Activated CD4-positive, alpha-beta T cell treated with anti-CD3 and anti-CD28 coated beads, Interleukin-2, amount 10 ng/mL, durations not matched to agents 7 days and 5 days (primary cell): ENCODE measurements around the gene EMSY. TPM values are rescaled to one million over a fixed set of nuclear protein-coding genes. Genes with fewer than 3 reads are reported as not detected.

Source experiments
- CTCF ChIA-PET: fragments of 350-600 bp; sonication (Branson Sonifier 250); formaldehyde crosslinking; loops from one replicate; lab custom pipeline; 2021; ENCODE audit warnings: antibody characterized with exemption; lab: Charles Lee
- POLR2A ChIA-PET: fragments of 350-600 bp; sonication (Branson Sonifier 250); formaldehyde crosslinking; loops from one replicate; lab custom pipeline; 2021; ENCODE audit warnings: antibody characterized with exemption; lab: Charles Lee
- DNase-seq: peaks from one replicate; pipeline ENCODE4 v3.0.0-alpha.2; 2020
- H3K27ac Mint-ChIP-seq: one replicate; pipeline ENCODE4 v1.8.0; 2021; ENCODE audit warnings: mild to moderate bottlenecking, moderate library complexity, mixed read lengths
- H3K27me3 Mint-ChIP-seq: one replicate; pipeline ENCODE4 v1.8.0; 2021; ENCODE audit warnings: mixed read lengths
- H3K36me3 Mint-ChIP-seq: one replicate; pipeline ENCODE4 v1.8.0; 2021; ENCODE audit warnings: low read depth, mixed read lengths
- H3K4me1 Mint-ChIP-seq: one replicate; pipeline ENCODE4 v1.8.0; 2021; ENCODE audit warnings: mixed read lengths
- H3K4me3 Mint-ChIP-seq: one replicate; pipeline ENCODE4 v1.8.0; 2021; ENCODE audit warnings: mild to moderate bottlenecking, moderate library complexity, mixed read lengths
- H3K9me3 Mint-ChIP-seq: one replicate; pipeline ENCODE4 v1.8.0; 2021; ENCODE audit warnings: mixed read lengths
- total RNA-seq, 2 experiments: library from RNA; stranded (reverse); gene quantifications; one replicate each; pipeline ENCODE4 v1.2.3, GENCODE V29; 2021

EMSY gene
- total RNA-seq, 2 experiments from 2014 or later: 28.7 to 31.8 TPM

DNA sequence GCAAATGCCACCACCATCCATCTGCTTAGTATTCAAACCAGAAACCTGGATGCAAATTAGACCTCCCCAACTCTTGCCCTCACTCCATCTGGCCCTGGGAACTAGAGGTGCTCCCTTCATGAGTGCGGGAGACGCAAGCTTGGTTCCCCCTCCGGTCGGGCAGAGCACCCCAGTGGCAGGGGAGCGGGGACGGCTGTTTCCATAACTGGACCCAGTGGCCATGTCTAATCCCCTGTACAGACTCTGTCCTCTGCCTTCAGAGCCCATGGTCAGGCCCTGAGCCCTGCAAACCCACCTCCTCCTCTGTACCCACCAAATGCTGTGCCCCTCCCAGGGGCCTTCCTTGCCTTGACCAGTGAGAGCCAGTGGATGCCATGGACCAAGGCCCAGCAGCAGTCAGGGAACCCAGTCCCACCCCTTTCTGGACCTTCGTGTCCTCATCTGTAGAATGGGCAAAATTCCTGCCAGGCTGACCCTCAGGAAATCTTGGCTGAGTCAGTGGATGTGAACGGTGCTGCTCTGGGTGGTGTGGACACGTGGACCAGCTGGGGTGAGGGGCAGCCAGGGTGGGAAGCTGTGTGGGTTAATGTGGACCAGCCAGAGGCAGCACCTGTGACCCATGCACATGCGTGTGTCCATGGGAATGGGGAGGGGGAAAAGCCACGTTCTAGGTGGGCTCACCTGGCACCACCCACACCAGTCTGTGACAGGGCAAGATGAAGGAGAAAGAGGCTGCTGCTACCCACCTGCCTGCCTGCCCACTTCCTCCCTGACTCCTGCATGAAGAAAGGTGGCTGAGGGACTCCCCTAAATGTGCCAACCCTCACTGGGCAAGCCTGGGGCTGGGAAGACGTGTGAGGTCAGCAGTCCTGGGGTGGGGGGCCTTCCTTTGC, 153.0 kb downstream of the EMSY start:
- no peaks in the 10 kb centered on the region for H3K36me3 Mint-ChIP-seq
- H3K9me3 Mint-ChIP-seq: no peaks in the 10 kb centered on the region
- no peak for DNase-seq
- no peak overlapping the region for H3K4me3 Mint-ChIP-seq
- ChIA-PET CTCF (interaction anchor here (1.1 to 1.4 kb wide), 3 partner anchors 13 to 27 kb away, joined by 3 to 4 read pairs (median 3); no protein-coding TSS in a partner anchor), POLR2A (no interaction called here)
- H3K27ac Mint-ChIP-seq: no peak overlapping the region
- peaks cover 12% of the 10 kb centered on the region for H3K27me3 Mint-ChIP-seq
- peaks cover 19% of the 10 kb centered on the region for H3K4me1 Mint-ChIP-seq

DNA sequence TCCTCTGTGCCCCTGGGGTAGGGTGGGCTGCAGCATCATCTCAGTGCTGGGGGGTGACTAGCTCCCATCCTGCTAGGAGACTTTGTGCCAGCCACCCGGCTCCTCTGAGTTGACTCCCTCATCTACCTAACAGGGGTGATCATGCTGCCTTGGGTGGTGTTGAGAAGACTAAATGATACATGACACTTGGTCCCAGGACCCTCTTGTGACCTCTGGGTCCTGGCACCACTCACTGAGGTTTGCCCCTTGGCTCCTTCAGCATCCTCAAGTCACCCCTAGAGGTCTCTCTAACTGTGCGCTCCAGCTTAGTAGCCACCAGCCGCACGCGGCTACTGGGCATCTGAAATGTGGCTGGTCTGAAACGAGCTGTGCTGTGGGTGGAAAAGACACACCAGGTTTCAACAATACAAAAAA, 153.6 kb downstream of the EMSY start:
- H3K4me3 Mint-ChIP-seq: no peak overlapping the region
- H3K27me3 Mint-ChIP-seq: peaks cover 12% of the 10 kb centered on the region
- no peaks in the 10 kb centered on the region for H3K36me3 Mint-ChIP-seq
- H3K4me1 Mint-ChIP-seq: peaks cover 12% of the 10 kb centered on the region
- ChIA-PET POLR2A (no interaction called here), CTCF (interaction anchor here (0.6 to 1.8 kb wide), 7 partner anchors 8 to 486 kb away, joined by 3 to 5 read pairs (median 3); no protein-coding TSS in a partner anchor)
- no peak overlapping the region for H3K27ac Mint-ChIP-seq
- no peak for DNase-seq
- no peaks in the 10 kb centered on the region for H3K9me3 Mint-ChIP-seq

DNA sequence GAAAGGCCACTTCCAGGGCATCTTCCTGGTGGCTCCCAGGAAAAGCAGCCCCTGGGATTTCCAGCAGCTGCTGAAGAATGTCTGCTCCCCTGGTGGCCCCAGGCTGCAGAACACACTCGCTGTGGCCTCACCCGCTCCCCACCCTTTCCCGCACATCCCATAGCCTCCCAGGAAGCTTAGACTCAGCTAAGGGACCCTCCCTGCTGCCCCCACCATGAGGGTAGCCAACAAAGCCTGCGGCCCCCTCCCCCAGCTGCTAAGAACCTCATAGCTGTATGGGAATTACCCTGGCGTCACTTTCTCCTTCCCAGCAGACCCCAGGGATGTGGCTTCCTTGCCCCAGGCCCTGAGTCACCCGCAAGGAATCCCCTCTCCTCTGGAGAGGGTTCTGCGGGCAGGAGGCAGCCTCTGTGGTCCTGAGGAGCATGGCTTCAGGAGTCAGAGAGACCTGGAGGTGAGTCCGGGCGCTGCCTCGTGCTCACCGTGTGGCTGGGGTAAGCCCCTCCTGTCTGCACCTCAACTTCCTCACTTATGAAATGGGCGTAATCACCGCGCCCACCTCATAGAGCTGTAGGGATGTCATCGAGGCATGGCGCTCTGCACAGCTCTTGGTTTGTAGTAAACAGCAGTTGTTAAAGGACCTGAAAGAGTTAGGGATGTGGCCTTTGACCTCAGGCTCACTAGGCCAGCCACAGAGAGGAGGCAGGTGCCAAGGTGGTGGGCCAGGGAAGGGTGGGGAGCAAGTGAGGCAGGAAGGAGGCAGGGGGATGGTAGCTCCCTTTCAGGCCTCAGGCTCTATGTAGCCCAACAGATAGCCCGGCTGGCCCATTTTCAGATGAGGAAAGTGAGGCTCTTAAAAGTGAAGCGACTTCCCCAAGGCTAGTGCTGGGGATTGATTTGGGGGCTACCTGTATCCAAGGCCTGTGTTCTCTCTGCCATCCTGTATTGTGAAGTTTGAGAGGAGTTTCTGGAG, 154.5 kb downstream of the EMSY start:
- no peak for DNase-seq
- Mint-ChIP-seq H3K36me3 (no peaks in the 10 kb centered on the region), H3K4me3 (no peak overlapping the region), H3K27ac (no peak overlapping the region), H3K9me3 (no peaks in the 10 kb centered on the region), H3K27me3 (peaks cover 8% of the 10 kb centered on the region), H3K4me1 (peaks cover 8% of the 10 kb centered on the region)
- POLR2A ChIA-PET: no interaction called here
- CTCF ChIA-PET: interaction anchor here (0.6 to 1.8 kb wide), 8 partner anchors 9 to 485 kb away, joined by 3 to 5 read pairs (median 3); no protein-coding TSS in a partner anchor

DNA sequence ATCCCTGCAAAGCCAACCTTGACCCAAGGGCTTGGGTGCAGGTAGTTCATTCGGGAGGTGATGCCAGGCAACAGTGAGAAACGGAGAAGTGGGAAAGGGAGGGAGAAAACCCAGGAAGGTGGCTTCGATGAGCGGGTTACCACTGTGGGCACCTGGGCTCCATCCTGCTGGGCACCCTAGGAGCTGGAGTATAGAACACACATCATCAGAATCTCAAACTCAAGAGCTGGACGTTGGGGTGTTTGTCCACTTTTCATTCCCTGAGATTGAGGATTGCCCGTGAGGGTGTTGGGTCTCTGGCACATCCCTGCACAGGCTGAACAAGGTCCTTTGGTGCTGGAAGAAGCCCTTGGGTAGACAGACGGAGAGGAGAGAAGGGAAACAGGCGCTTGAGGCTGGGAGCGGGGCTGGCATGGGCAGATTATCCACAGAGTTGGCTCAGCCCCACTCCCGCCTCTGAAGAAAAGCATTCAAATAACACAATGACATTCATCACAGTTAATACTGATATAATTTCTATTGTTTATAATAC, 155.4 kb downstream of the EMSY start:
- Mint-ChIP-seq H3K27ac (no peak overlapping the region), H3K36me3 (no peaks in the 10 kb centered on the region), H3K27me3 (peaks cover 4% of the 10 kb centered on the region), H3K9me3 (no peaks in the 10 kb centered on the region), H3K4me3 (no peak overlapping the region), H3K4me1 (peaks cover 1% of the 10 kb centered on the region)
- DNase-seq: no peak
- ChIA-PET CTCF (interaction anchor here (1.5 to 1.8 kb wide), 2 partner anchors 12 to 80 kb away, joined by 3 to 5 read pairs; no protein-coding TSS in a partner anchor), POLR2A (no interaction called here)

DNA sequence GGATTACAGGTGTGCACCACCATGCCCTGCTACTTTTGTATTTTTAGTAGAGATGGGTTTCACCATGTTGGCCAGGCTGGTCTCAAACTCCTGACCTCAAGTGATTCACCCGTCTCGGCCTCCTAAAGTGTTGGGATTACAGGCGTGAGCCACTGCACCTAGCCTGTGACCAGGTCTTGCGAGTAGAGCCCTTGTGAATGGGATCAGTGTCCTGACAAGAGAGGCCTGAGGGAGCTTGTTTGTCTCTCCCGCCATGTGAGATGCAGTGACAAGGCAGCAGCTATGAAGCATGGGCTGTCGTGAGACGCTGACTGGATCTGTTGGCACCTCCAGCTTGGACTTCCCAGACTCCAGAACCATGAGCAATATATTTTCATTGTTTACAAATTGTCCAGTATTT, 156.5 kb downstream of the EMSY start:
- POLR2A ChIA-PET: no interaction called here
- Mint-ChIP-seq H3K27ac (no peak overlapping the region), H3K36me3 (no peaks in the 10 kb centered on the region), H3K27me3 (peaks cover 2% of the 10 kb centered on the region), H3K4me3 (no peak overlapping the region), H3K9me3 (no peaks in the 10 kb centered on the region), H3K4me1 (no peaks in the 10 kb centered on the region)
- no peak for DNase-seq
- CTCF ChIA-PET: no interaction called here

DNA sequence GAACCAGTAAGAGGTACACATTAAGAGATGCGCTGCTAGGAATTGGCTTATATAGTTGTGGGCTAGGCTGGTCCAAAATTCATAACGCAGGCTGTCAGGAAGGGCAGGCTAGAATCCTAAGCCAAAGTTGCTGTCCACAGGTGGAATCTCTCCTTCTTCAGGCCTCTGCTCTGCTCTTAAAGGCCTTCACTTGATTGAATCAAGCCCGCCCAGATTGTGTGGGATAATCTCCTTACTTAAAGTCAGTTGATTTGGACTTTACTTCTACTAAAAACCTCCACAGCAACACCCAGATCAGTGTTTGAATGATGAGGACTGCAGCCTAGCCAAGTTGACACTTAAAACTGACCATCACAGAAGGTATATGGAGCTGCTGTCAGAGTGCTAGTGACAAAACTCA, 156.9 kb downstream of the EMSY start:
- H3K9me3 Mint-ChIP-seq: no peaks in the 10 kb centered on the region
- DNase-seq: no peak
- H3K4me3 Mint-ChIP-seq: no peak overlapping the region
- H3K36me3 Mint-ChIP-seq: no peaks in the 10 kb centered on the region
- H3K27ac Mint-ChIP-seq: no peak overlapping the region
- ChIA-PET CTCF (no interaction called here), POLR2A (no interaction called here)
- H3K4me1 Mint-ChIP-seq: no peaks in the 10 kb centered on the region
- H3K27me3 Mint-ChIP-seq: peaks cover 2% of the 10 kb centered on the region

DNA sequence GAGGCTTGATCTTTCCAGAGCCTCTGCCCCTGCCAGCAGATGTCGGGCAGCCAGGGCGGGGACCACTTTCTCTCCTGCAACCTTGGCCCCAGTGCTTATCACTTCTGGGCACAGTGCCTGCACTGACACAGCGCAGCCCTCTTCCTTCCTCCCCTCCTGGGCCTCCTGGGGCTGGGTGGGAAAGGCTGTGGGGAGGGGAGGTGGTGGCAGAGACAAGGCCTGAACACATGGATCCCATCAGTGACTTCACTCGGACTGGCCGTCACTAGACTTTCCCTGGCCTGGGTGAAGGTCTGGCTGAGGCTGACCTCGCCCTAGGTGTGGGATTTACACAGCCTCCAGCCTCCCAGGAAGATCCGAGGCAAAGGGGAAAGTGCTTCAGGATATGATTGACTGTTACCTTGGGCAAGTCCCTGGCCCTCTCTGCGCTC, 157.6 kb downstream of the EMSY start:
- no peak for DNase-seq
- no peaks in the 10 kb centered on the region for H3K9me3 Mint-ChIP-seq
- CTCF ChIA-PET: no interaction called here

More for the DNA sequence above, 157.6 kb downstream of the EMSY start:
- Mint-ChIP-seq H3K4me1 (no peaks in the 10 kb centered on the region), H3K27ac (no peak overlapping the region), H3K4me3 (no peak overlapping the region), H3K27me3 (peaks cover 2% of the 10 kb centered on the region), H3K36me3 (no peaks in the 10 kb centered on the region)
- POLR2A ChIA-PET: no interaction called here

Other genes with a start within 250 kb of the EMSY start
- gene WNT11, start 238.5 kb upstream of the EMSY start, total RNA-seq: not detected
- gene THAP12, start 63.9 kb upstream of the EMSY start, total RNA-seq: 10 to 100 TPM; 49.5 to 56.1 TPM
- gene GVQW3, start 63.7 kb upstream of the EMSY start, total RNA-seq: 1 to 10 TPM; 5.5 to 5.7 TPM
- gene LRRC32, start 225.7 kb downstream of the EMSY start, total RNA-seq: under 1 TPM; 0.82 to 0.87 TPM